ENCODE data around the gene CPXM1.

DNA sequence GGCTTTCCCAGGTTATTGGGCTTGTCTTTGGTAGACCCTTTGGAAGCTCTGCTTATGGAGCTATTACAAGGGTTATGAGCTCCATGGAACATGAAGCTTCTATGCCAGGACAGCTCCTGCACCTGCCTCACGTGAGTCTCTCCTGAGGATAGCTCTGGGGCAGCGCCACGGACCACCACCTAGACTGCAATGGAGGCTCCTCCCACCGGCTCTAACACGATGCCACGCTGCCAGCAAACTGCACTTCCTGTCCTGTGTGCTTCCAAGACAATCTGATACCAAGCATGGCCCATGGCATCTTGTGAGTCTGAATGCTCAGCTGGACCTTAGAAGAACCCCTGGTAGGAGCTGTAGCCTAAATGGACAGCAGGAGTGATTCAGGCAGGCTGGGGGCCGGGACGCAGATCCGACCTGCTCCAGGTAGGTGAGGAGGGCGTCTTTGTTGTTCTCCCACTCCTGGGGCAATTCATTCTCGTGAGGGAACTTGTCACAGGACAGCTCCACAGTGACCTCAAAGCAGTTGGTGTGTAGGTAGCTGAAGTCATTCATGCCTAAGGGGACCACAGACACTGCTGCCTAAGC lies 5.5 kb downstream of the CPXM1 start:
- TF ChIP-seq POLR2A (IDR thresholded peaks at IDR 0.05) (no peak), POLR2AphosphoS5 (IDR thresholded peaks at IDR 0.05) (no peak), EP300 (IDR thresholded peaks at IDR 0.05) (no peak)
- TF ChIP-seq, protein P1, sequence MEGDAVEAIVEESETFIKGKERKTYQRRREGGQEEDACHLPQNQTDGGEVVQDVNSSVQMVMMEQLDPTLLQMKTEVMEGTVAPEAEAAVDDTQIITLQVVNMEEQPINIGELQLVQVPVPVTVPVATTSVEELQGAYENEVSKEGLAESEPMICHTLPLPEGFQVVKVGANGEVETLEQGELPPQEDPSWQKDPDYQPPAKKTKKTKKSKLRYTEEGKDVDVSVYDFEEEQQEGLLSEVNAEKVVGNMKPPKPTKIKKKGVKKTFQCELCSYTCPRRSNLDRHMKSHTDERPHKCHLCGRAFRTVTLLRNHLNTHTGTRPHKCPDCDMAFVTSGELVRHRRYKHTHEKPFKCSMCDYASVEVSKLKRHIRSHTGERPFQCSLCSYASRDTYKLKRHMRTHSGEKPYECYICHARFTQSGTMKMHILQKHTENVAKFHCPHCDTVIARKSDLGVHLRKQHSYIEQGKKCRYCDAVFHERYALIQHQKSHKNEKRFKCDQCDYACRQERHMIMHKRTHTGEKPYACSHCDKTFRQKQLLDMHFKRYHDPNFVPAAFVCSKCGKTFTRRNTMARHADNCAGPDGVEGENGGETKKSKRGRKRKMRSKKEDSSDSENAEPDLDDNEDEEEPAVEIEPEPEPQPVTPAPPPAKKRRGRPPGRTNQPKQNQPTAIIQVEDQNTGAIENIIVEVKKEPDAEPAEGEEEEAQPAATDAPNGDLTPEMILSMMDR (IDR thresholded peaks at IDR 0.05), result no peak
